VCaP (cell line): Measurements from ENCODE around the gene ARID3A.

Experiments used
- H3K27ac ChIP-seq: fragments of 450-650 bp; 2 replicates; pipeline ENCODE4 v1.5.1; 2017
- TF ChIP-seq, protein P1 (sequence below): fragments of 450-650 bp; conservative IDR thresholded peaks from 2 replicates; pipeline ENCODE4 v1.5.1; 2017; ENCODE audit warnings: mild to moderate bottlenecking, moderate library complexity

The ARID3A gene

GRCh38 chr19:882871-883497 lies 42.9 kb upstream of the ARID3A start:
- TF ChIP-seq, protein P1, sequence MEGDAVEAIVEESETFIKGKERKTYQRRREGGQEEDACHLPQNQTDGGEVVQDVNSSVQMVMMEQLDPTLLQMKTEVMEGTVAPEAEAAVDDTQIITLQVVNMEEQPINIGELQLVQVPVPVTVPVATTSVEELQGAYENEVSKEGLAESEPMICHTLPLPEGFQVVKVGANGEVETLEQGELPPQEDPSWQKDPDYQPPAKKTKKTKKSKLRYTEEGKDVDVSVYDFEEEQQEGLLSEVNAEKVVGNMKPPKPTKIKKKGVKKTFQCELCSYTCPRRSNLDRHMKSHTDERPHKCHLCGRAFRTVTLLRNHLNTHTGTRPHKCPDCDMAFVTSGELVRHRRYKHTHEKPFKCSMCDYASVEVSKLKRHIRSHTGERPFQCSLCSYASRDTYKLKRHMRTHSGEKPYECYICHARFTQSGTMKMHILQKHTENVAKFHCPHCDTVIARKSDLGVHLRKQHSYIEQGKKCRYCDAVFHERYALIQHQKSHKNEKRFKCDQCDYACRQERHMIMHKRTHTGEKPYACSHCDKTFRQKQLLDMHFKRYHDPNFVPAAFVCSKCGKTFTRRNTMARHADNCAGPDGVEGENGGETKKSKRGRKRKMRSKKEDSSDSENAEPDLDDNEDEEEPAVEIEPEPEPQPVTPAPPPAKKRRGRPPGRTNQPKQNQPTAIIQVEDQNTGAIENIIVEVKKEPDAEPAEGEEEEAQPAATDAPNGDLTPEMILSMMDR, result no peak
- no peak overlapping the region for H3K27ac ChIP-seq

- no peak overlapping the region for H3K27ac ChIP-seq
- TF ChIP-seq, protein P1, result no peak
These were observed 42.1 kb upstream of the ARID3A start for GRCh38 chr19:883661-884211.

DNA sequence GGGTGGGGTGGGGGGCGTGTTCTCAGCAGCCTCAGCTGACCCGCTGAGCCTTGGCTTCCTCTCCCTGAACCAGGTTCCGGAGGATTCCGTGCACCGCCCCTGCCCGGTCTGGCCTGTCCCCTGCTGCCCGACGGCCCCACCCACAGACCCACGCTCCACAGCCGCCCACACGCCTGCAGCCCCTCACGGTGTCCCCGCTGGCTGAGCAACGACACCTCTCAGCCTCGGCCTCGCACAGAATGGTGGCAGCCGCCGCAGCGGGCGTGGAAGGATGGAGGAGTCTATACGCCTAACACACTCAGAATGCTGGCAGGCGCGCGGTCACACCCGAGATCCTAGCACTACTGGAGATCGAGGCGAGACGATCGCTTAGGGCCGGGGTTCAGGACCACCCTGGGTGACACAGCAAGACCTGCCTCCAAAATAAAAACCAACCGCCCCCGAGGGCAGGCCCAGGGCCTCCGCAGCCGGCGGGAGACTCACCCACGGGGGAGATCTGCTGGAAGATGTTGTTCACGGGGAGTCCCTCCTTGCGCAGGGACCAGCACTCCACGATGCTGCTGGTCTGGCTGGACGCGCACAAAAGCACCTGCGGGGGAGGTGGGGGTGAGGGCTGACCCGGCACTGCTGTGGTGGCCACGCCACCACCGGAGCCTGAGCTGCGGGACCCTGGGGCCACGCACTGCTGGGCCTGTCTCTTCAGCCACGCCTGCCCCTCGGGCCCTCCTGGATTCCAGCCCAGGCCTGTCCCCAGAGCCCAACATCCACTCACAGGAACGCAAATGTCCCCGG lies 41.2 kb upstream of the ARID3A start:
- TF ChIP-seq, protein P1, result no peak
- no peak overlapping the region for H3K27ac ChIP-seq

DNA sequence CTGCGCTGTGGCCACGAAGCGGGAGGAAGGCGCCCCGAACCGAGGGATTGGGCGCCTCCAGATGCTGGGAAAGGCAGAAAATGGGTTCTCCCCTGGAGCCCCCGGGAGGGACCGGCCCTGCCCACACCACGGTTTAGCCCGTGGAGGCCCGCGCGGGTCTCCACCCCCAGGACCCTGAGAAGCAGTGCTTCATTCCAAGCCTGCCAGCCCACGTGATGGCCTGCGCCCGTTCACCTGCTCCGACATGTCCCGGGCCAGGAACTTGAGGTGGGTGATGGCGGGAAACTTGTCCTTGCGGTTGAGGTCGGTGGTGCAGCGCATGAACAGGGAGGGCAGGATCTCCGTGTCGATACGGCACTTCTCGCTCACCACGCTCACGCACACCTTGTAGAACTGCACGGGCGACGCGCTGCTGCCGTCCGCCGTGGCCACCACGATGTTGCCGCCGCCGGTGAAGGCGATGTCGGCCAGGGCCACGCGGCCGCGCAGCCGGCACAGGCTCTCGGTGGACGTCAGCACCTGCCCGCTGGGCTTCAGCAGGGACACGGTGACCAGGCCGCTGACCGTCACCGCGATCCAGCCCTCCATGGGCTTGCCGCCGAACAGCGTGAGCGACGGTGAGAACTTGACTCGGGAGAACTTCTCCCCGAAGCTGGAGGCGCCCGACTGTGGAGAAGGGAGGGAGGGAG lies 40.2 kb upstream of the ARID3A start:
- no peak overlapping the region for H3K27ac ChIP-seq
- TF ChIP-seq, protein P1, result no peak

GRCh38 chr19:887072-887471 lies 38.8 kb upstream of the ARID3A start:
- TF ChIP-seq, protein P1, result no peak
- H3K27ac ChIP-seq, result no peak overlapping the region

DNA sequence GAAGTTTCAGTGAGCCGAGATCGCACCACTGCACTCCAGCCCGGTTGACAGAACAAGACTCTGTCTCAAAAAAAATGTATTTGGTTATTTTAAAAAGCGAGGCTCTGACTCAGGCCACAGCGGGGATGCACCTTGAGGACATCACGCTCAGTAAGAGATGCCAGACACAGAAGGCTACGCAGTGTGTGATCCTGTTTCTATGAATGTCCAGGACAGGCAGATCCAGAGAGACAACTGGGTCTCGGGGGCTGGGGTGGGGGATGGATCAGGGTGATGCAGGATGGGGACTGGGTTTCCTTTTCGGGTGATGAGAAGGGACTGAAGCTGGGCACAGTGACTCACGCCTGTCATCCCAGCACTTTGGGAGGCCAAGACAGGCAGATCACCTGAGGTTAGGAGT lies 38.2 kb upstream of the ARID3A start:
- no peak overlapping the region for H3K27ac ChIP-seq
- TF ChIP-seq, protein P1, result no peak
